Left ventricle myocardium inferior (tissue), 1 donor: ENCODE measurements around the gene SLC9A8. TPM values are rescaled to one million over a fixed set of nuclear protein-coding genes. Genes with fewer than 3 reads are reported as not detected.

Experiments
- DNase-seq: peaks from one replicate; pipeline ENCODE4 v3.0.0-alpha.2; 2020
- H3K27ac ChIP-seq: fragments of 200-600 bp; replicated peaks from 2 replicates; pipeline ENCODE4 v1.8.0; 2021
- H3K27me3 ChIP-seq: fragments of 200-600 bp; 2 replicates; pipeline ENCODE4 v1.8.0; 2021; ENCODE audit warnings: low read depth
- H3K36me3 ChIP-seq: fragments of 200-600 bp; 2 replicates; pipeline ENCODE4 v1.8.0; 2021
- H3K4me1 ChIP-seq: fragments of 200-600 bp; 2 replicates; pipeline ENCODE4 v1.8.0; 2021
- H3K4me3 ChIP-seq: fragments of 200-600 bp; 2 replicates; pipeline ENCODE4 v1.8.0; 2021; ENCODE audit warnings: mild to moderate bottlenecking, moderate library complexity
- H3K9me3 ChIP-seq: fragments of 200-600 bp; replicated peaks from 2 replicates; pipeline ENCODE4 v1.8.0; 2021
- CTCF ChIP-seq: fragments of 200-600 bp; IDR thresholded peaks from 2 replicates; pipeline ENCODE4 v1.8.0; 2021; ENCODE audit warnings: antibody characterized with exemption, mild to moderate bottlenecking, borderline replicate concordance
- intact Hi-C: fragments of 100-400 bp; cut with micrococcal nuclease; formaldehyde crosslinking; loops from one replicate; pipeline ENCODE4 v1.11.0; 2022
- total RNA-seq: library from RNA; stranded (reverse); fragmentation: NEBNext Ultra II Directional; extraction: Animal tissue kit (Norgen Biotek cat#: 25700); gene quantifications from one replicate; pipeline ENCODE4 v1.2.1, GENCODE V29; 2021
- donor health status: DM: no; HTN: yes; CAD: no; lungs with severe emphysema.

The SLC9A8 gene
- total RNA-seq, 1 donor from 2014 or later: 4.6 TPM

GRCh38 chr20:49904440-49905214 is 92.0 kb downstream of the SLC9A8 start:
- no peak for DNase-seq
- Histone ChIP-seq H3K36me3 (peaks cover 42% of the 10 kb centered on the region), H3K27ac (no peak overlapping the region), H3K4me3 (no peak overlapping the region), H3K9me3 (no peaks in the 10 kb centered on the region), H3K27me3 (no peaks in the 10 kb centered on the region), H3K4me1 (peaks cover 47% of the 10 kb centered on the region)
- intact Hi-C loops: no loop called here
- no peak for TF ChIP-seq CTCF

GRCh38 chr20:49905415-49906091 is 92.9 kb downstream of the SLC9A8 start:
- peak overlapping the region; percentile 94 for H3K27ac ChIP-seq
- H3K4me1 ChIP-seq: peaks cover 51% of the 10 kb centered on the region
- no peaks in the 10 kb centered on the region for H3K27me3 ChIP-seq
- peaks cover 42% of the 10 kb centered on the region for H3K36me3 ChIP-seq
- intact Hi-C loops: no loop called here
- no peaks in the 10 kb centered on the region for H3K9me3 ChIP-seq
- DNase-seq: no peak
- TF ChIP-seq CTCF: no peak
- H3K4me3 ChIP-seq: no peak overlapping the region

DNA sequence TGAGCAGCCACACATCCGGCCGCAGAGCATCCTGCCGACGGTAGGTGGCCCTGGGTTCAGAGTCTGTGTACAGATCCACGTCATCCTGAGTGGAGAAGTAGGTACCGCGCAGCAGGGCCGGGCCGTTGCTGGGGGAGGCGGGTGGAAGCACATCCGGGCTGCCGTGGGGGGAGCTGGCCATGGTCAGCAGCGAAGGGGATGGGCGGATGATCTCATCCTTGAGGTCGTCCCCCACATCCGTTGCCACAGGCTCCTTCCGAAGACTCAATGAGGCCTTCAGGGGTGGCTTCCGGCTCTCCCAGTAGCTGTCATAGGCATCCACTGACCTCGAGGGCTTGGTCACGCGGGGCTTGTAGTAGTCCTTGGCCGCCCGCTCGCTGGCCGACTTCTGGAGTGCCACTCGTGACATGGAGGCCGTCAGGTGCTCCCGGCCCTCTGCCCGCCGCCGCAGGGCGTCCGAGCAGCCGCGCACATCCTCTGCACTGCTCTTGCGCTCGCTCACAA is 93.5 kb downstream of the SLC9A8 start:
- H3K27me3 ChIP-seq: no peaks in the 10 kb centered on the region
- H3K9me3 ChIP-seq: no peaks in the 10 kb centered on the region
- H3K27ac ChIP-seq: peak overlapping the region; percentile 94
- peaks cover 42% of the 10 kb centered on the region for H3K36me3 ChIP-seq
- peaks cover 56% of the 10 kb centered on the region for H3K4me1 ChIP-seq
- no peak for DNase-seq
- intact Hi-C loops: no loop called here
- no peak overlapping the region for H3K4me3 ChIP-seq
- no peak for TF ChIP-seq CTCF

DNA sequence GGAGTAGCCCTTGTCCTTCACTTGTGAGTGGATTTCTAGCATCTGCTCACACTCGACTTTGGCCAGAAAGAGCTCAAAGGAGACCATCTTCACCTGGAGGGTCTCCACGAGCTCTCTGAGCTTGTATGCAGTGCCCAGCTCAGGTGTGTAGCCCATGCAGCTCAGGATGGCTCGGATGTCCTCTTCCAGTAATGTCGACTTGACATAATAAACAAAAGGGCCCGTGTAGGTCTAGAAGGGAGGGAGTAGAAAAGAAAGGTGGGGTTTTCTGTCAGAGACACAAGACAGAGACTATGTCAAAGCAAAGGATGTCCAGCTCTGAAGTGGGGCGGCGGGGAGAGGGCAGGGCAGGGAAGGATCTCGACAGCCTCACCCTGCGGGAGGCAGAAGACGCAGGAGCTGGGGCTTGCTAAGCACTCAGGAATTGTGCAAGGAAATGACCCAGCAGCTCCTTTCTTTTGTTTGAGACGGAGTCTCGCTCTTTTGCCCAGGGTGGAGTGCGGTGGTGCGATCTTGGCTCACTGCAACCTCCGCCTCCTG is 94.1 kb downstream of the SLC9A8 start:
- no peaks in the 10 kb centered on the region for H3K27me3 ChIP-seq
- TF ChIP-seq CTCF: no peak
- H3K27ac ChIP-seq: peak overlapping the region; percentile 94
- H3K4me3 ChIP-seq: no peak overlapping the region
- H3K9me3 ChIP-seq: no peaks in the 10 kb centered on the region
- H3K4me1 ChIP-seq: peaks cover 56% of the 10 kb centered on the region
- peaks cover 42% of the 10 kb centered on the region for H3K36me3 ChIP-seq
- intact Hi-C loops: no loop called here
- no peak for DNase-seq

- DNase-seq: no peak
- Histone ChIP-seq H3K4me1 (peaks cover 64% of the 10 kb centered on the region), H3K27me3 (no peaks in the 10 kb centered on the region), H3K27ac (peak overlapping the region; percentile 94), H3K36me3 (peaks cover 42% of the 10 kb centered on the region), H3K4me3 (no peak overlapping the region), H3K9me3 (no peaks in the 10 kb centered on the region)
- intact Hi-C loops: no loop called here
- no peak for TF ChIP-seq CTCF
Observed at GRCh38 chr20:49907405-49908257, 95.0 kb downstream of the SLC9A8 start.
